Muscle layer of colon (tissue), 2 donors: Measurements from ENCODE around the gene EXT2.

Source experiments
- H3K27ac ChIP-seq: one replicate; pipeline ENCODE4 v1.7.0; 2013; ENCODE audit warnings: low read depth, mild to moderate bottlenecking, low read length, moderate library complexity
- H3K27me3 ChIP-seq, 2 donors: one replicate each; pipeline ENCODE4 v1.7.0; 2013; ENCODE audit warnings: low read length in 2 of 2, mild to moderate bottlenecking in 2 of 2; ENCODE audit not compliant: insufficient read depth in 2 of 2, control insufficient read depth in 1 of 2
- H3K36me3 ChIP-seq: one replicate; pipeline ENCODE4 v1.7.0; 2013; ENCODE audit warnings: mild to moderate bottlenecking, low read length; ENCODE audit not compliant: insufficient read depth
- H3K4me1 ChIP-seq: one replicate; pipeline ENCODE4 v1.7.0; 2013; ENCODE audit warnings: mild to moderate bottlenecking, low read length; ENCODE audit not compliant: insufficient read depth
- H3K4me3 ChIP-seq, 2 donors: one replicate each; pipeline ENCODE4 v1.7.0; 2013; ENCODE audit warnings: low read length in 2 of 2, low read depth in 1 of 2, mild to moderate bottlenecking in 1 of 2, moderate library complexity in 1 of 2
- H3K9ac ChIP-seq: one replicate; pipeline ENCODE4 v1.7.0; 2013; ENCODE audit warnings: low read length
- H3K9me3 ChIP-seq: one replicate; pipeline ENCODE4 v1.7.0; 2013; ENCODE audit warnings: mild to moderate bottlenecking, low read length
- donor health status: abdominal sarcoma.
- donor health status: Adenocarcinoma of cecum.

Gene EXT2

GRCh38 chr11:44229098-44229497 is 133.6 kb downstream of the EXT2 start:
- no peaks in the 10 kb centered on the region for H3K27me3 ChIP-seq
- no peak overlapping the region for H3K9ac ChIP-seq
- no peaks in the 10 kb centered on the region for H3K4me1 ChIP-seq
- no peaks in the 10 kb centered on the region for H3K36me3 ChIP-seq
- no peak overlapping the region for H3K4me3 ChIP-seq
- no peaks in the 10 kb centered on the region for H3K9me3 ChIP-seq
- H3K27ac ChIP-seq: no peak overlapping the region

GRCh38 chr11:44229624-44230023 is 134.1 kb downstream of the EXT2 start:
- no peaks in the 10 kb centered on the region for H3K9me3 ChIP-seq
- no peak overlapping the region for H3K27ac ChIP-seq
- H3K36me3 ChIP-seq: no peaks in the 10 kb centered on the region
- no peak overlapping the region for H3K4me3 ChIP-seq
- H3K27me3 ChIP-seq: no peaks in the 10 kb centered on the region
- H3K9ac ChIP-seq: no peak overlapping the region
- no peaks in the 10 kb centered on the region for H3K4me1 ChIP-seq

- Histone ChIP-seq H3K9ac (no peak overlapping the region), H3K27ac (no peak overlapping the region), H3K36me3 (peaks cover 4% of the 10 kb centered on the region), H3K4me3 (no peak overlapping the region), H3K27me3 (no peaks in the 10 kb centered on the region), H3K9me3 (no peaks in the 10 kb centered on the region), H3K4me1 (peaks cover 10% of the 10 kb centered on the region)
Observed at GRCh38 chr11:44235765-44236201, 140.3 kb downstream of the EXT2 start.

GRCh38 chr11:44236296-44236695 is 140.8 kb downstream of the EXT2 start:
- Histone ChIP-seq H3K4me3 (no peak overlapping the region), H3K27ac (no peak overlapping the region), H3K4me1 (peaks cover 10% of the 10 kb centered on the region), H3K36me3 (peaks cover 4% of the 10 kb centered on the region), H3K9me3 (no peaks in the 10 kb centered on the region), H3K27me3 (no peaks in the 10 kb centered on the region), H3K9ac (no peak overlapping the region)

- Histone ChIP-seq H3K4me1 (peaks cover 10% of the 10 kb centered on the region), H3K27ac (no peak overlapping the region), H3K4me3 (no peak overlapping the region), H3K36me3 (peaks cover 4% of the 10 kb centered on the region), H3K27me3 (no peaks in the 10 kb centered on the region), H3K9ac (no peak overlapping the region), H3K9me3 (no peaks in the 10 kb centered on the region)
Observed at GRCh38 chr11:44237156-44237555, 141.7 kb downstream of the EXT2 start.

- Histone ChIP-seq H3K27ac (no peak overlapping the region), H3K9me3 (no peaks in the 10 kb centered on the region), H3K4me3 (no peak overlapping the region), H3K36me3 (peaks cover 4% of the 10 kb centered on the region), H3K9ac (no peak overlapping the region), H3K27me3 (no peaks in the 10 kb centered on the region), H3K4me1 (no peaks in the 10 kb centered on the region)
Observed at GRCh38 chr11:44241851-44242250, 146.4 kb downstream of the EXT2 start.

GRCh38 chr11:44243086-44243485 is 147.6 kb downstream of the EXT2 start:
- peaks cover 4% of the 10 kb centered on the region for H3K36me3 ChIP-seq
- H3K27ac ChIP-seq: no peak overlapping the region
- H3K9ac ChIP-seq: no peak overlapping the region
- no peaks in the 10 kb centered on the region for H3K9me3 ChIP-seq
- H3K4me1 ChIP-seq: no peaks in the 10 kb centered on the region
- no peaks in the 10 kb centered on the region for H3K27me3 ChIP-seq
- H3K4me3 ChIP-seq: no peak overlapping the region

GRCh38 chr11:44243595-44244343 is 148.3 kb downstream of the EXT2 start:
- no peak overlapping the region for H3K27ac ChIP-seq
- peaks cover 3% of the 10 kb centered on the region for H3K36me3 ChIP-seq
- H3K9ac ChIP-seq: no peak overlapping the region
- H3K9me3 ChIP-seq: no peaks in the 10 kb centered on the region
- no peaks in the 10 kb centered on the region for H3K27me3 ChIP-seq
- no peaks in the 10 kb centered on the region for H3K4me1 ChIP-seq
- H3K4me3 ChIP-seq: no peak overlapping the region

- no peaks in the 10 kb centered on the region for H3K27me3 ChIP-seq
- no peak overlapping the region for H3K27ac ChIP-seq
- H3K9me3 ChIP-seq: no peaks in the 10 kb centered on the region
- H3K4me1 ChIP-seq: no peaks in the 10 kb centered on the region
- H3K4me3 ChIP-seq: no peak overlapping the region
- no peak overlapping the region for H3K9ac ChIP-seq
- H3K36me3 ChIP-seq: no peaks in the 10 kb centered on the region
Observed at GRCh38 chr11:44244639-44245310, 149.3 kb downstream of the EXT2 start.

- Histone ChIP-seq H3K27me3 (no peaks in the 10 kb centered on the region), H3K36me3 (no peaks in the 10 kb centered on the region), H3K4me1 (no peaks in the 10 kb centered on the region), H3K9ac (no peak overlapping the region), H3K27ac (no peak overlapping the region), H3K9me3 (no peaks in the 10 kb centered on the region), H3K4me3 (no peak overlapping the region)
Observed at GRCh38 chr11:44246726-44247125, 151.2 kb downstream of the EXT2 start.

- H3K27ac ChIP-seq: no peak overlapping the region
- no peak overlapping the region for H3K9ac ChIP-seq
- no peaks in the 10 kb centered on the region for H3K4me1 ChIP-seq
- H3K36me3 ChIP-seq: no peaks in the 10 kb centered on the region
- no peak overlapping the region for H3K4me3 ChIP-seq
- no peaks in the 10 kb centered on the region for H3K27me3 ChIP-seq
- H3K9me3 ChIP-seq: no peaks in the 10 kb centered on the region
Observed at GRCh38 chr11:44247508-44247907, 152.0 kb downstream of the EXT2 start.

GRCh38 chr11:44248109-44248508 is 152.6 kb downstream of the EXT2 start:
- no peaks in the 10 kb centered on the region for H3K4me1 ChIP-seq
- H3K27ac ChIP-seq: no peak overlapping the region
- no peak overlapping the region for H3K9ac ChIP-seq
- no peaks in the 10 kb centered on the region for H3K27me3 ChIP-seq
- H3K4me3 ChIP-seq: no peak overlapping the region
- H3K36me3 ChIP-seq: no peaks in the 10 kb centered on the region
- H3K9me3 ChIP-seq: no peaks in the 10 kb centered on the region
